Left lobe of liver (tissue), 2 donors: Measurements from ENCODE around the gene PIPOX. TPM values are rescaled to one million over a fixed set of nuclear protein-coding genes. Genes with fewer than 3 reads are reported as not detected.

ENCODE experiments used
- ATAC-seq: fragments of 200-7000 bp; cut with Tn5 transposase; one replicate; pipeline ENCODE4 v1.9.1; 2020; ENCODE audit warnings: mild to moderate bottlenecking, moderate library complexity
- DNase-seq: peaks from one replicate; pipeline ENCODE4 v3.0.0-alpha.2; 2020; ENCODE audit warnings: low spot score
- total RNA-seq: library from RNA; stranded (reverse); gene quantifications from one replicate; pipeline ENCODE4 v1.2.1, GENCODE V29; 2021
- donor health status: DM: no; HTN: no; CAD: no; lungs with moderate emphysema.
- donor health status: DM: no; HTN: yes; CAD: no.

The PIPOX gene, protein sequence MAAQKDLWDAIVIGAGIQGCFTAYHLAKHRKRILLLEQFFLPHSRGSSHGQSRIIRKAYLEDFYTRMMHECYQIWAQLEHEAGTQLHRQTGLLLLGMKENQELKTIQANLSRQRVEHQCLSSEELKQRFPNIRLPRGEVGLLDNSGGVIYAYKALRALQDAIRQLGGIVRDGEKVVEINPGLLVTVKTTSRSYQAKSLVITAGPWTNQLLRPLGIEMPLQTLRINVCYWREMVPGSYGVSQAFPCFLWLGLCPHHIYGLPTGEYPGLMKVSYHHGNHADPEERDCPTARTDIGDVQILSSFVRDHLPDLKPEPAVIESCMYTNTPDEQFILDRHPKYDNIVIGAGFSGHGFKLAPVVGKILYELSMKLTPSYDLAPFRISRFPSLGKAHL
- total RNA-seq: 324 TPM

DNA sequence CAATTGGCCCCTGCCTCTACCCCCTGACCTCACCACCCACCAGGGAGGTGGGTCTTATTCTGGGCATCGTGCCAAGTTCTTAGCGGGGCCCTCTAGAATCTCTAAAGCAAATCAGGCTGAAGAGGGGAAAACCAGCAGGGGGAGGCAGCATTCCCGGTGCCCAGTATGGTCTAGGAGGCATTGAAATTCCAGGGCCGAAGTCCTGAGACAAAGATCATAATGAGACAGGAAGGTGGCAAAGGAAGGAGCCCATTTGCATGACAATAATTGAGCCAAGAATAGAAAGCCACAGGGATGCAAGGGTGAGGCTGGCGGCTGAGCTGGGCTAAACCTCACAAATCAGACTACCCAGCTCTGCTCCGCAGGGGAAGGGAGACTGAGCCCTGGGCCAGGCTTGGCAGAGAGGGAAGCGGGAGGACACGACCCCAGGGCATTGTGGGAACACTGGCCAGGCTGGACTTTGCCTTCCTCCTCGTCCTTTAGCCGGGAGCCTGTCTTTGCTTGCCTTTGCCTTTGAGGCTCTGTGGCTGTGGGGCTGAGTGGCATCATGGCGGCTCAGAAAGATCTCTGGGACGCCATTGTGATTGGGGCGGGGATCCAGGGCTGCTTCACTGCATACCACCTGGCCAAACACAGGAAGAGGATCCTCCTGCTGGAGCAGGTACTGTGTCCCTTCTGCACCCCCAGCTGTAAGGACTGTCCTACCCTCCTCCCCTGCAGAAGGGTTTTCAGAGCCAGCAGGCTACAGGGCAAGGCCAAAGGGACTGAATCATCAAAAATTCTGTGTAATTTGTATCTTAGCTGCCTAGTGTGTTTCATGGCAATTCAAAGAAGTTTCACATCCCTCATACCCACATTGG is at the start of gene PIPOX:
TSS of gene PIPOX (plus strand) at position 463 of the 860 bp plus-strand sequence. CDS start at position 548, 85 bp downstream.
- ATAC-seq (peak; percentile 73), DNase-seq (peak; percentile 91)

DNA sequence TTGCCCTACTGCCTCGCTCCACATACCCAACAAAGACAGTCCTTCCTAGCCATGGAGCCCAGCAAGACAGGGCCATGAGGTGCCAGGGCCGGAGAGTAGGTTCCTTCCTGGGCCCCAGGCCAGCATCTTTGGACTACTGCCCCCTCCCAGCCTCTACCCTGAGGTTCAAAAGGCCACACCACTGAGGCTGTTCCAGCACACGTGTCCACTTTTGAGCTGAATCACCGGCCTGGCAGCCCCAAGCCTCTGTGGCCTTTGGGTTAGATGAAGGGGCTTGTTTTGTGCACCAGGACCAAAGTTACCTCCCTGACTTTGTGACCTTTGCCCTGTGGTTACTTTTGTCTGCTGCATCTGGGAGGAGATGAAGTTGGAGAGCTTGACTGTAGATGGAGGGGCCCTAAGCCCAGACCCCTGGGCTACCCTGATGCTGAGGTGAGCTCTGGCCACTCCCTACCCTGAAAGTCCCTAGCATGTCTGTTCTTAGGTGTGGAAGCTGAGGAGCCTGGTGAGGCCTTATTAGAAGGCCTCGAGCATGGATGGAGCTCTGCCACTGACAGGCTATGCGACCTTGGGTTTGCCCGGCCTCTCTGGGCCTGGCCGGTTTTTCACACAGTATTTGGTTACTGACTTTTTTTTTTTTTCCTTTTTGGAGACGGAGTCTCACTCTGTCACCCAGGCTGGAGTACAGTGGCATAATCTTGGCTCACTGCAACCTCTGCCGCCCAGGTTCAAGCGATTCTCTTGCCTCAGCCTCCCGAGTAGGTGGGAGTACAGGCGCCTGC is 49.1 kb upstream of the PIPOX start:
- peak; percentile 57 for ATAC-seq
- DNase-seq: peak; percentile 85

- DNase-seq (no peak), ATAC-seq (no peak)
Observed at GRCh38 chr17:28996554-28997096, 46.3 kb upstream of the PIPOX start.

GRCh38 chr17:28997806-28998205 is 45.1 kb upstream of the PIPOX start:
- DNase-seq: no peak
- ATAC-seq: no peak

DNA sequence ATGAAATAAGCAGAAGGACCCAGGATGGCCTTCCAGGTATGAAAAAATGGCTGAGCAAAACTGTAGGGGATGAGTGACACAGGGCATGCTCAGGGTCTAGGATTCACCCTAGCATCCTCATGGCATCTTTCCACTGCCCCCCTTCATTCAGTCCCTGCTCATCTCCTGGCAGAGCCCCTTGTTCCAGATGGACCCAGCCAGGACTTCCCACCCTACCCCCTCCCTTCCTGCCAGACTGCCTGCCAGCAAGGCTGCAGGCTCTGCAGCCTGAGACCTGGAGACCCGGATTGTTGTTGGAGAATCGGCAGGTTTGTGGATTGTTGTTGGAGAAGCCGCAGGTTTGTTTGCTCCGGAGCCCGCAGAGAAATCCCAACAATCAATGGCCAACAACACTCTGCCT is 43.7 kb upstream of the PIPOX start:
- no peak for DNase-seq

GRCh38 chr17:29000973-29001372 is 42.0 kb upstream of the PIPOX start:
- no peak for DNase-seq
- ATAC-seq: no peak

More for the DNA sequence above, 43.7 kb upstream of the PIPOX start:
- no peak for ATAC-seq

DNA sequence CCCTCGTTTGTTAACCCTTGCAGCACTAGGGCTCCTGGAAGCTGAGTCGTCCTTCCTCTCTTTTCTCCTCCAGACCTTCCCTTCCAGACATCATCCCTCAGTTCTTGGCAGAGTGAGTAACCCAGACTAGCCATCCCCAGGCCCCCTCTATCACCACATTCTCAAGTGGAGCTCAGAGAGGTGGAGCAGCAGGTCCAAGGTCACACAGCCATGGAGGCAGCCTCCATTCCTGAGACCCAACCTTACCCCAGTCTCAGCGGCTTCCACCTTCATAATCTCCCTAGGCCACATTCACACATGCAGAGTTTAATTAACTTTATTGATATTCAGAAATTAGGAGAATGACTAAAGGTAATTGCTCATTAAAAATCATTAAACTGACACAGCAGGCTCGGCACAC is 40.1 kb upstream of the PIPOX start:
- ATAC-seq: no peak

DNA sequence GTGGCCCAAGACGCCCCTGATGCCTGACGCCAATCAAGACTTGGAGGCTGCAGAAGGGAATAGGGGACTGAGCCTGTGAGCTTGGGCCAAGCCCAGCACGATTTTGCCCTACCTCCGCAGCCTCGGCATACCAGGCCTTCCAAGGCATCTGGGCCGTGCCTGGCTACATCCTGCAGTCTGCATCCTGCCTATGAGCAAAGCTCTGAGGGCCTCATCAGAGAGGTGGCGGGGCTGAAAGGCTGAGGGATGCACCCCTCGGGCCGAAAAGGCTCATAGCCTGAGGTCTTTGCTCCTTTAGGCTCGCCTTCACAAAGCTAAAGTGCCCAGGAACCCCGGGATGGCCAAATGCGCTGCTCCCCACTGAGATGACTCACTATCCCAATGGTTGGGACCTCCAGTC is 39.7 kb upstream of the PIPOX start:
- no peak for ATAC-seq
- DNase-seq: no peak

More for the DNA sequence above, 40.1 kb upstream of the PIPOX start:
- no peak for DNase-seq

- DNase-seq: no peak
- no peak for ATAC-seq
Observed at GRCh38 chr17:29004081-29004692, 38.8 kb upstream of the PIPOX start.

DNA sequence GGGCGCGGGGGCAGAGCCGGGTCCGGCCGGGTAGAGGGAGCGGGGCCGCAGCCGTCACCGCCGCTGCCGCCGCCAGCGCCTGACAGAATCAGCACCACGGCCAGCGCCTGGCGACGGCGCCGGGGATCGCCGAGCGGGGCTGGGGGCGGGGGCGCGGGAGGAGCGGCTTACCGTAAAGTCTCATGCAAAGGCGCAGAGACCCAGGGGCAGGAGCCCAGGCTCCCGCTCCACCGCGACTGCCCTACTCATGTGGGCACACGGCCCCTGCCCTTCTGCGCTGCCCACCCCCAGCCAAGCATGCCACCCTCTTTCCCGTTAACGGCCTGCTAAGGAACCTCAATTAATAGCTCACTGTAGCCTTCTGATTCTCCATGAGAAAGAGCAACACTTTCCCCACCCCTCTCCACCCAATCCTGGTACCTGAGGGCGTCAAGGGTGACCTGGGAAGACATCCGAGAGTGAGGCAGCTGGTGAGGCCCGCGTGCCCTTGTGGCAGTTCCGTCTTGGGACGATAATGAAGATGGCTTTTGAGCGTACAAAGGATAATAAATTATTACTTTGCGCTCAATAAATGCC is 36.9 kb upstream of the PIPOX start, which contains the start of gene SEZ6:
TSS of gene SEZ6 (minus strand) at position 98 of the 576 bp plus-strand sequence. CDS start 164 bp downstream, outside the sequence.
- peak; percentile 97 for ATAC-seq

GRCh38 chr17:29007456-29007855 is 35.5 kb upstream of the PIPOX start:
- no peak for ATAC-seq
- DNase-seq: no peak

More for the DNA sequence above, 36.9 kb upstream of the PIPOX start, which contains the start of gene SEZ6:
- DNase-seq: peak; percentile 69

GRCh38 chr17:29007860-29008455 is 35.0 kb upstream of the PIPOX start:
- ATAC-seq: no peak
- DNase-seq: no peak

GRCh38 chr17:29008591-29008990 is 34.4 kb upstream of the PIPOX start:
- DNase-seq (no peak), ATAC-seq (no peak)

- no peak for DNase-seq
- ATAC-seq: no peak
Observed at GRCh38 chr17:29010129-29010528, 32.8 kb upstream of the PIPOX start.

- ATAC-seq (no peak), DNase-seq (no peak)
Observed at GRCh38 chr17:29010586-29010985, 32.4 kb upstream of the PIPOX start.

DNA sequence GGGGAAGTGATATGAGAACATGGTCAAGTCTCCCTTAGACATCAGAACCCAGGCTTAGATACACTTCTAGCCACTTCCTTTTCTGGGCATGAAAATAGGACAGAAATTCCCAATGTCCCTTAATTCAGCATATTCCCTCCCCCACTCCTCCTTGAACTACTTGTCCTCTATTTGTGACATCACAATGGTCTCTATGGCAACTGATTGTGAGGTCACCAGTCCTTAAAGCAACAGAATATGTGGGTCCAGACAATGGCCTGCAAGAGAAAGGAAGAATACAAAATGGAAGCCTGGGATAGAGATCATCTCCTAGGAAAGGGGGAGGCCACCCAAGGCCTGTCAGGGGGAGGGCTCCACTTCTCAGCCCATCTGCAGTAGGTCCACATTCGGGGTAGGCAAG is 30.4 kb upstream of the PIPOX start:
- ATAC-seq (no peak), DNase-seq (no peak)

- ATAC-seq: no peak
- DNase-seq: no peak
Observed at GRCh38 chr17:29014716-29015115, 28.2 kb upstream of the PIPOX start.

DNA sequence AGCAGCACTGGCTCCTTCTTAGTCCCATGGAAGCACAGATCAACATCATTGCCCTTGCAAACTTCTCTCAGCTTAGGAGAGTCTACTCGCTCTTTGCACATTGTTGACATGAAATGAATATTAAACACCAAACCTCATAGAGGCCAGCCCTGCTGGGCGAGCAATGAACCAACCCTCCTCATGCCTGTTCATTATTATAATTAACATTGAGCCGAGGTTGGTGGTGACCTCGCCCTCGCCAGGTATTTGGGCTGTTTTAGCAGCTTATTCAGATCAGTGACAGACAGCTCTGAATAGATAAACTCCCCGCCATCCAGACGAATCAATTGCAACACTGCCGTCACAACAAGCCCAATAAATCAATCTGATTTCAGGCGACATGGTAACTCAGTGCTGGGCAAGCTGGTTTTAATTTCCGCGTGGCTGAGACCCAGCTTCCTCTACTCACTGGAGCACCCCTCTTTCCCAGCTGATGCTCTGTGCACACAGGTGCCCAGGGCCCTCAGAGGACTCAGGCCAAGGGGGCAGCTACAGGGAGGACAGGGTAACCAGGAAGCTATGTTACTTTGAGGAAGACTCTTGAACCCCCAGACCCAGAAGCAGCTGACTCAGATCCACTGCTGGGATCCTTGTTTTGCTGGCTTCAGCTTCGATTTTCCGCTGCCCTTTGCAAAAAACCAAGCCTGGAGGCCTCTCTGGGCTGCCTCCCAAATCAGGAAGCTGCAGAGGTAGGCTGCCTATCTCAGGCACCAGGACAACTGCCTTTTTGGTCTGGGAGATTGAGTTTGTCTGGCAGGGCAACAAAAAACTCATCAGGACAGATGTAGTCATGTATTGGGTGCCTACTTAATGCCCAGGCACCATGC is 26.4 kb upstream of the PIPOX start:
- ATAC-seq: peak; percentile 45
- no peak for DNase-seq
